Nephron (organoid): ENCODE results near the gene NOSIP.

Source experiments
- H3K27ac Mint-ChIP-seq, 3 experiments: 2 replicates each; pipeline ENCODE4 v1.8.0; 2020; ENCODE audit warnings: mixed read lengths in 3 of 3, mild to moderate bottlenecking in 2 of 3, moderate library complexity in 1 of 3
- H3K27me3 Mint-ChIP-seq: 2 replicates; pipeline ENCODE4 v1.8.0; 2021; ENCODE audit warnings: low read depth, mild to moderate bottlenecking, moderate library complexity, mixed read lengths
- H3K36me3 Mint-ChIP-seq: 2 replicates; pipeline ENCODE4 v1.8.0; 2020; ENCODE audit warnings: low read depth, mixed read lengths
- H3K4me1 Mint-ChIP-seq: 2 replicates; pipeline ENCODE4 v1.8.0; 2020; ENCODE audit warnings: mixed read lengths
- H3K4me3 Mint-ChIP-seq, 3 experiments: 2 replicates each; pipeline ENCODE4 v1.8.0; 2020; ENCODE audit warnings: mild to moderate bottlenecking in 3 of 3, mixed read lengths in 3 of 3, moderate library complexity in 2 of 3
- H3K9me3 Mint-ChIP-seq: 2 replicates; pipeline ENCODE4 v1.8.0; 2020; ENCODE audit warnings: mixed read lengths
- TF ChIP-seq, protein P1 (sequence below), 3 experiments: fragments of 200-600 bp; sonication (generic); IDR thresholded peaks; one replicate each; pipeline ENCODE4 v1.5.0; 2021; ENCODE audit warnings: antibody characterized with exemption in 3 of 3; ENCODE audit not compliant: unreplicated experiment in 3 of 3

The NOSIP gene

DNA sequence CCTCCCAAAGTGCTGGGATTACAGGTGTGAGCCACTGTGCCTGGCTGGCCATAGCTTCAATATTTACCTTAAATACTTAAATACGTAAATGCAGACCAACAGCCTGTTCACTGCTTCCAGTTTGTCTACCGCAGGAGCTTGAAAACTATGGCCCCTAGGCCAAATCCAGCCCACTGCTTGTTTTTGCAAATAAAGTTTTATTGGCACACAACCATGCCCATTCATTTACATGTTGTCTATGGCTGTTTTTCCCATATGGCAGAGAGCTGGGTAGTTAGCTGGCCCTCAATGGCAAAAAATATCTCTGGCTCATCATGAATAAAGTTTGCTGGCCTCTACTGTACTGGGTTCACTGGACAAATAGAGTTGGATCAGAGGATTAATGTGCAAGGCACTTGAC, 22.4 kb upstream of the NOSIP start:
- Mint-ChIP-seq H3K4me3 (no peak overlapping the region), H3K4me1 (no peaks in the 10 kb centered on the region), H3K27ac (no peak overlapping the region), H3K36me3 (peaks cover 59% of the 10 kb centered on the region), H3K27me3 (no peaks in the 10 kb centered on the region), H3K9me3 (no peaks in the 10 kb centered on the region)
- TF ChIP-seq, protein P1, sequence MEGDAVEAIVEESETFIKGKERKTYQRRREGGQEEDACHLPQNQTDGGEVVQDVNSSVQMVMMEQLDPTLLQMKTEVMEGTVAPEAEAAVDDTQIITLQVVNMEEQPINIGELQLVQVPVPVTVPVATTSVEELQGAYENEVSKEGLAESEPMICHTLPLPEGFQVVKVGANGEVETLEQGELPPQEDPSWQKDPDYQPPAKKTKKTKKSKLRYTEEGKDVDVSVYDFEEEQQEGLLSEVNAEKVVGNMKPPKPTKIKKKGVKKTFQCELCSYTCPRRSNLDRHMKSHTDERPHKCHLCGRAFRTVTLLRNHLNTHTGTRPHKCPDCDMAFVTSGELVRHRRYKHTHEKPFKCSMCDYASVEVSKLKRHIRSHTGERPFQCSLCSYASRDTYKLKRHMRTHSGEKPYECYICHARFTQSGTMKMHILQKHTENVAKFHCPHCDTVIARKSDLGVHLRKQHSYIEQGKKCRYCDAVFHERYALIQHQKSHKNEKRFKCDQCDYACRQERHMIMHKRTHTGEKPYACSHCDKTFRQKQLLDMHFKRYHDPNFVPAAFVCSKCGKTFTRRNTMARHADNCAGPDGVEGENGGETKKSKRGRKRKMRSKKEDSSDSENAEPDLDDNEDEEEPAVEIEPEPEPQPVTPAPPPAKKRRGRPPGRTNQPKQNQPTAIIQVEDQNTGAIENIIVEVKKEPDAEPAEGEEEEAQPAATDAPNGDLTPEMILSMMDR (IDR thresholded peaks at IDR 0.05; ENCODE audit: unreplicated experiment in 3 of 3), result no peak

DNA sequence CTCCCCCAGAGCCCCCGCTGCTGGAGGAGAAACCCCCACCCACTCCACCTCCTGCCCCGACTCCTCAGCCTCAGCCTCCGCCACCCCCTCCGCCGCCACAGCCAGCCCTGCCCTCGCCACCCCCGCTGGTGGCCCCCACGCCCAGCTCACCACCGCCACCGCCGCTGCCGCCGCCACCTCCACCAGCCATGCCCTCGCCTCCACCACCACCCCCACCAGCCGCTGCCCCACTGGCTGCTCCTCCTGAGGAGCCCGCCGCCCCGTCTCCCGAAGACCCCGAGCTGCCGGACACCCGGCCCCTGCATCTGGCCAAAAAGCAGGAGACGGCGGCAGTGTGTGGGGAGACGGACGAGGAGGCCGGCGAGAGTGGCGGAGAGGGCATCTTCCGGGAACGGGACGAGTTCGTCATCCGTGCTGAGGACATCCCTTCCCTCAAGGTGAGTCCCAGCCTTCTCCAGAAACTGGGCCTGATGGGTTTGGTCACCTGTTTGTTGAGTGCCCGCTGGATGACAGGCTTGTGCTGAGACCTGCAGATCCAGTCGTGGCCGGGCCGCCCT, 21.2 kb upstream of the NOSIP start:
- Mint-ChIP-seq H3K9me3 (no peaks in the 10 kb centered on the region), H3K4me3 (no peak overlapping the region), H3K36me3 (peaks cover 50% of the 10 kb centered on the region), H3K4me1 (no peaks in the 10 kb centered on the region), H3K27me3 (no peaks in the 10 kb centered on the region), H3K27ac (no peak overlapping the region)
- TF ChIP-seq, protein P1 (IDR thresholded peaks at IDR 0.05; ENCODE audit: unreplicated experiment in 3 of 3), result no peak

DNA sequence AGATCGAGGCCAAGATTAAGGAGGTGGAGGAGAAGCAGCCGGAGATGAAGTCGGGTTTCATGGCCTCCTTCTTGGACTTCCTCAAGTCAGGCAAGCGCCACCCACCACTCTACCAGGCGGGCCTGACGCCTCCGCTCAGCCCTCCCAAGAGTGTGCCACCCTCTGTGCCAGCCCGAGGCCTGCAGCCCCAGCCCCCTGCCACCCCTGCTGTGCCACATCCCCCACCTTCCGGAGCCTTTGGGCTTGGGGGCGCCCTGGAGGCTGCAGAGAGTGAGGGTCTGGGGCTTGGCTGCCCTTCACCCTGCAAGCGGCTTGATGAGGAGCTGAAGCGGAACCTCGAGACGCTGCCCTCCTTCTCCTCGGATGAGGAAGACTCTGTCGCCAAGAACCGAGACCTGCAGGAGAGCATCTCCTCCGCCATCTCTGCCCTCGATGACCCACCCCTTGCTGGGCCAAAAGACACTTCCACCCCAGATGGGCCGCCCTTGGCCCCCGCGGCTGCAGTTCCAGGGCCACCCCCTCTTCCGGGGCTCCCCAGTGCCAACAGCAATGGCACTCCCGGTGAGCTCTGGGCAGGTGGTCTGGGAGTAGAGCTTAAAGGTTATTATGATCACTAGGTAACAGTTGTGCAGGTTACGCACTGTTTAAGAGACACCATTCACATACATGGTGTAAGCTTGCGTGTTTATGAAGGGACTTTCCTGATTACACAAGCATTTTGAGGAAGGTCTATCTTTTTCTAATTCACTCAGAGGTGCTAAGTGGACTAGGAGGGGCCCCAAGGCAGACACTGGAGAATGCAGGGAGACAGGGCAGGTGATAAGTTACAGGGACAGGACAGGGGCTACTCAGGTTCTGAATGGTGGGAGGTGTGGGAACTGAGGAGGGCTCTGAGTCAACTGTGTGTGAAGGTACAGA, 19.3 kb upstream of the NOSIP start:
- Mint-ChIP-seq H3K4me1 (no peaks in the 10 kb centered on the region), H3K9me3 (no peaks in the 10 kb centered on the region), H3K27me3 (no peaks in the 10 kb centered on the region), H3K27ac (no peak overlapping the region), H3K4me3 (no peak overlapping the region), H3K36me3 (peaks cover 44% of the 10 kb centered on the region)
- TF ChIP-seq, protein P1 (IDR thresholded peaks at IDR 0.05; ENCODE audit: unreplicated experiment in 3 of 3), result no peak

DNA sequence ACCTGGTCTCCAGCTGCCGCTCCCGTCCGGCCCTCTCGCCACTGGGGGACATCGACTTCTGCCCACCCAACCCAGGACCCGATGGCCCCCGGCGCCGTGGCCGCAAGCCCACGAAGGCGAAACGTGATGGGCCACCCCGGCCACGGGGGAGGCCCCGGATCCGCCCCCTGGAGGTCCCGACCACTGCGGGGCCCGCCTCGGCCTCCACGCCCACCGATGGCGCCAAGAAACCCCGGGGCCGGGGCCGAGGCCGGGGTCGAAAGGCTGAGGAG, 17.3 kb upstream of the NOSIP start:
- H3K4me3 Mint-ChIP-seq, result no peak overlapping the region
- H3K4me1 Mint-ChIP-seq, result peaks cover 14% of the 10 kb centered on the region
- TF ChIP-seq, protein P1 (IDR thresholded peaks at IDR 0.05; ENCODE audit: unreplicated experiment in 3 of 3), result no peak

DNA sequence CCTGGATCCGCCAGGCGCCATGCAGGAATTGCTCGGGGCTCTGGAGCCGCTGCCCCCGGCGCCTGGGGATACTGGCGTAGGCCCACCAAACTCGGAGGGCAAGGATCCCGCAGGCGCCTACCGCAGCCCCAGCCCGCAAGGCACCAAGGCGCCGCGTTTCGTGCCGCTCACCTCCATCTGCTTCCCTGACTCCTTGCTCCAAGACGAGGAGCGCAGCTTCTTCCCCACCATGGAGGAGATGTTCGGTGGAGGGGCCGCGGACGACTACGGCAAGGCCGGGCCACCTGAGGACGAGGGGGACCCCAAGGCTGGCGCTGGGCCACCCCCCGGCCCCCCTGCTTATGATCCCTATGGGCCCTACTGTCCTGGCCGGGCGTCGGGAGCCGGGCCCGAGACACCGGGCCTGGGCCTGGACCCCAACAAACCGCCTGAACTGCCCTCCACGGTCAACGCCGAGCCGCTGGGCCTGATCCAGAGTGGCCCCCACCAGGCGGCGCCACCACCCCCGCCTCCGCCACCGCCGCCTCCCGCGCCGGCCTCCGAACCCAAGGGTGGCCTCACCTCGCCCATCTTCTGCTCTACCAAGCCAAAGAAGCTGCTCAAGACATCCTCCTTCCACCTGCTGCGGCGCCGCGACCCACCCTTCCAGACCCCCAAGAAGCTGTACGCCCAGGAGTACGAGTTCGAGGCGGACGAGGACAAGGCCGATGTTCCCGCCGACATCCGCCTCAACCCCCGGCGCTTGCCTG, 16.8 kb upstream of the NOSIP start:
- Mint-ChIP-seq H3K9me3 (no peaks in the 10 kb centered on the region), H3K36me3 (peaks cover 39% of the 10 kb centered on the region), H3K27me3 (no peaks in the 10 kb centered on the region), H3K4me1 (peaks cover 20% of the 10 kb centered on the region), H3K4me3 (no peak overlapping the region), H3K27ac (no peak overlapping the region)
- TF ChIP-seq, protein P1 (IDR thresholded peaks at IDR 0.05; ENCODE audit: unreplicated experiment in 3 of 3), result no peak

More for the DNA sequence above, 17.3 kb upstream of the NOSIP start:
- Mint-ChIP-seq H3K27me3 (no peaks in the 10 kb centered on the region), H3K27ac (no peak overlapping the region), H3K9me3 (no peaks in the 10 kb centered on the region), H3K36me3 (peaks cover 44% of the 10 kb centered on the region)
